IMR-90 (cell line): ENCODE results near the gene KIF22. TPM values are rescaled to one million over a fixed set of nuclear protein-coding genes. Genes with fewer than 3 reads are reported as not detected.

Experiments
- ATAC-seq: fragments of 200-7000 bp; cut with Tn5 transposase; 2 replicates; pipeline ENCODE4 v1.9.1; 2020; ENCODE audit warnings: low read depth, mild to moderate bottlenecking, moderate library complexity
- BruUV-seq: library from RNA; stranded (reverse); fragments of 400-500 nt; replicated peaks from 2 replicates; lab custom pipeline; 2021; lab: Mats Ljungman, UMichigan
- CTCF ChIA-PET: fragments of 300-600 bp; formaldehyde crosslinking; extraction: SDS; loops from one replicate; lab custom pipeline; 2021; ENCODE audit warnings: antibody characterized with exemption; lab: Yijun Ruan, JAX
- POLR2A ChIA-PET: fragments of 300-600 bp; sonication (Branson Sonifier 250); formaldehyde crosslinking; loops from one replicate; lab custom pipeline; 2022; ENCODE audit warnings: antibody characterized with exemption; ENCODE audit not compliant: unreplicated experiment; lab: Charles Lee
- DNase-seq: peaks from one replicate; pipeline ENCODE4 v3.0.0; 2013
- H2AFZ ChIP-seq: replicated peaks from 2 replicates; pipeline ENCODE3; 2013; ENCODE audit warnings: low read length, mild to moderate bottlenecking; ENCODE audit not compliant: poor library complexity
- H2AK5ac ChIP-seq: 2 replicates; pipeline ENCODE4 v1.6.1; 2013; ENCODE audit warnings: low read depth, low read length, inconsistent platforms
- H2AK9ac ChIP-seq: replicated peaks from 2 replicates; pipeline ENCODE3; 2013; ENCODE audit warnings: mild to moderate bottlenecking, low read depth, low read length, moderate library complexity; ENCODE audit not compliant: poor library complexity
- H2BK120ac ChIP-seq: 2 replicates; pipeline ENCODE4 v1.6.1; 2013; ENCODE audit warnings: low read depth, low read length, inconsistent platforms
- H2BK15ac ChIP-seq: 3 replicates; pipeline ENCODE4 v1.6.1; 2013; ENCODE audit warnings: low read depth, low read length, inconsistent platforms
- H2BK20ac ChIP-seq: 2 replicates; pipeline ENCODE4 v1.6.1; 2013; ENCODE audit warnings: low read depth, mild to moderate bottlenecking, inconsistent platforms, low read length, moderate library complexity
- H2BK5ac ChIP-seq: 2 replicates; pipeline ENCODE4 v1.6.1; 2013; ENCODE audit warnings: mild to moderate bottlenecking, low read depth, low read length, inconsistent platforms; ENCODE audit not compliant: poor library complexity, severe bottlenecking
- H3K14ac ChIP-seq: replicated peaks from 2 replicates; pipeline ENCODE4 v1.6.1; 2013; ENCODE audit warnings: low read depth, low read length, inconsistent platforms
- H3K18ac ChIP-seq: 2 replicates; pipeline ENCODE4 v1.6.1; 2013; ENCODE audit warnings: low read depth, low read length, control low read depth
- H3K23ac ChIP-seq: 2 replicates; pipeline ENCODE4 v1.6.1; 2013; ENCODE audit warnings: low read depth, low read length, inconsistent platforms
- H3K27ac ChIP-seq: 2 replicates; pipeline ENCODE4 v1.5.1; 2013; ENCODE audit warnings: mild to moderate bottlenecking, control low read depth, low read length; ENCODE audit not compliant: insufficient read depth
- H3K27me3 ChIP-seq: 2 replicates; pipeline ENCODE4 v1.6.1; 2013; ENCODE audit warnings: low read length; ENCODE audit not compliant: control insufficient read depth, insufficient read depth
- H3K36me3 ChIP-seq: 2 replicates; pipeline ENCODE4 v1.6.1; 2013; ENCODE audit warnings: low read length, mixed read lengths; ENCODE audit not compliant: control insufficient read depth, insufficient read depth
- H3K4ac ChIP-seq: 2 replicates; pipeline ENCODE4 v1.6.1; 2013; ENCODE audit warnings: low read depth, low read length, inconsistent platforms
- H3K4me1 ChIP-seq: 2 replicates; pipeline ENCODE4 v1.6.1; 2013; ENCODE audit warnings: low read length, mixed read lengths; ENCODE audit not compliant: control insufficient read depth, insufficient read depth
- H3K4me2 ChIP-seq: 2 replicates; pipeline ENCODE4 v1.6.1; 2013; ENCODE audit warnings: low read depth, mild to moderate bottlenecking, control low read depth, low read length, moderate library complexity
- H3K4me3 ChIP-seq: 2 replicates; pipeline ENCODE4 v1.5.1; 2013; ENCODE audit warnings: low read depth, mild to moderate bottlenecking, control low read depth, low read length, moderate library complexity; ENCODE audit not compliant: insufficient read depth
- H3K56ac ChIP-seq: 2 replicates; pipeline ENCODE4 v1.6.1; 2013; ENCODE audit warnings: low read length, inconsistent platforms; ENCODE audit not compliant: insufficient read depth; ENCODE audit errors: extremely low read depth
- H3K79me1 ChIP-seq, 2 experiments: 2 replicates each; pipeline ENCODE4 v1.6.1; 2013; ENCODE audit warnings: low read length in 2 of 2, inconsistent platforms in 1 of 2, low read depth in 1 of 2
- H3K9ac ChIP-seq: 2 replicates; pipeline ENCODE4 v1.6.1; 2013; ENCODE audit warnings: low read depth, low read length, control low read depth
- H3K9me1 ChIP-seq: 2 replicates; pipeline ENCODE4 v1.6.1; 2013; ENCODE audit warnings: low read length, inconsistent platforms; ENCODE audit not compliant: insufficient read depth
- H3K9me3 ChIP-seq: 2 replicates; pipeline ENCODE4 v1.6.1; 2013; ENCODE audit warnings: low read length; ENCODE audit not compliant: control insufficient read depth, insufficient read depth
- H4K20me1 ChIP-seq: 2 replicates; pipeline ENCODE4 v1.6.1; 2013; ENCODE audit warnings: low read length, inconsistent platforms; ENCODE audit not compliant: insufficient read depth
- H4K5ac ChIP-seq: 2 replicates; pipeline ENCODE4 v1.6.1; 2013; ENCODE audit warnings: mild to moderate bottlenecking, low read depth, low read length, control low read depth
- H4K8ac ChIP-seq, 2 experiments: 2 replicates each; pipeline ENCODE4 v1.6.1; 2013; ENCODE audit warnings: low read depth in 2 of 2, low read length in 2 of 2, control low read depth in 1 of 2, inconsistent platforms in 1 of 2
- H4K91ac ChIP-seq: 2 replicates; pipeline ENCODE4 v1.6.1; 2013; ENCODE audit warnings: low read depth, low read length, inconsistent platforms; ENCODE audit not compliant: insufficient read depth
- FOS ChIP-seq: fragments of 150-350 bp; IDR thresholded peaks from 2 replicates; pipeline ENCODE4 v1.6.1; 2016; ENCODE audit warnings: low read depth, low read length
- MAZ ChIP-seq: IDR thresholded peaks from 2 replicates; pipeline ENCODE4 v1.6.1; 2012; ENCODE audit warnings: low read depth, mild to moderate bottlenecking, low read length, improper control_type of control experiment, moderate library complexity, borderline replicate concordance
- WGBS, 2 experiments: methylation state at CpG; one replicate each; pipeline versions ENCODE4 v1.1.5 to v1.1.7; 2013; ENCODE audit warnings: missing lambda C conversion rate in 2 of 2; ENCODE audit not compliant: insufficient read length in 1 of 2; ENCODE audit errors: extremely low coverage in 2 of 2; 5-methylcytosine and 5-hydroxymethylcytosine counted together
- dilution Hi-C: fragments of 300-500 bp; cut with HindIII; formaldehyde crosslinking; loops from one replicate; pipeline ENCODE4 v1.14.3; 2018; ENCODE audit warnings: low sequenced_read_pairs; ENCODE audit not compliant: unreplicated experiment
- in situ Hi-C: fragments of 300-500 bp; cut with MboI; formaldehyde crosslinking; loops from 3 replicates; pipeline ENCODE4 v1.14.3; 2019; ENCODE audit warnings: low sequenced_read_pairs, inconsistent platforms, mixed read lengths
- intact Hi-C: fragments of 100-400 bp; cut with micrococcal nuclease; formaldehyde crosslinking; loops from 2 replicates; pipeline ENCODE4 v1.10.0; 2022
- polyA plus RNA-seq, 3 experiments: library from polyadenylated mRNA; depleted of rRNA; stranded (reverse); fragments of >200 nt; gene quantifications; 2 replicates each; pipeline ENCODE4 v1.2.3, GENCODE V29; 2012; ENCODE audit warnings: low replicate concordance in 1 of 3
- total RNA-seq: library from RNA; depleted of rRNA; stranded (reverse); fragments of >200 nt; gene quantifications from 2 replicates; pipeline ENCODE4 v1.2.3, GENCODE V29; 2012

The KIF22 gene
- total and polyA plus RNA-seq, 2 of the 4 experiments (the other 2 are of a cell fraction) = 43.0 to 65.1 TPM

- Histone ChIP-seq H3K27ac (peak within 1 kb of the TSS; percentile 96), H3K18ac (peak within 1 kb of the TSS; percentile 40; the same call in 1 of the 2 replicates), H3K23ac (peak within 1 kb of the TSS; percentile 96; the same call in 1 of the 2 replicates), H3K9me3 (no peaks in the 10 kb centered on the region), H3K79me1 (peaks cover 4 to 35% of the 10 kb centered on the region in 2 experiments; a peak in 3 of 4 replicates), H3K4ac (peak within 1 kb of the TSS; percentile 91), H3K56ac (peak within 1 kb of the TSS; percentile 73), H4K5ac (peak within 1 kb of the TSS; percentile 74), H2BK120ac (peak within 1 kb of the TSS; percentile 75), H4K8ac (peak within 1 kb of the TSS; percentile 82 to 97; a peak in 2 of 4 replicates), H3K14ac (peak within 1 kb of the TSS; percentile 79), H3K4me1 (peaks cover 20% of the 10 kb centered on the region), H2BK15ac (no peak within 1 kb of the TSS; the same call in 2 of the 3 replicates), H3K9ac (peak within 1 kb of the TSS; percentile 86), H3K9me1 (0 out of 2 replicates have a peak, but pooled peaks cover 3% of the 10 kb centered on the region), H3K4me2 (peak within 1 kb of the TSS; percentile 71), H3K36me3 (peaks cover 21% of the 10 kb centered on the region), H2AFZ (peak within 1 kb of the TSS; percentile 89), H2BK5ac (peak within 1 kb of the TSS; percentile 96), H2AK9ac (peak within 1 kb of the TSS; percentile 99), H4K91ac (peak within 1 kb of the TSS; percentile 88), H4K20me1 (peaks cover 24% of the 10 kb centered on the region), H3K27me3 (no peaks in the 10 kb centered on the region), H2AK5ac (peak within 1 kb of the TSS; percentile 89), H3K4me3 (peak within 1 kb of the TSS; percentile 79), H2BK20ac (no peak within 1 kb of the TSS)
- in situ Hi-C loops (no loop called here), intact Hi-C loops (no loop called here), dilution Hi-C loops (no loop called here)
- BruUV-seq = no TSS peak
- no peak for TF ChIP-seq FOS
- peak; percentile 87; the same call in 1 of the 2 replicates for TF ChIP-seq MAZ
- DNase-seq (peak; percentile 91), ATAC-seq (peak; percentile 21)
- POLR2A ChIA-PET = interaction anchor here (1.1 kb wide), 1 partner anchor 9 kb away, joined by 5 read pairs; no protein-coding TSS in a partner anchor
- CTCF ChIA-PET = no interaction called here
- WGBS, 2 experiments = no CpG with 5 or more reads among the region's 67 CpGs
Observed at GRCh38 chr16:29806099-29806579, 15.6 kb downstream of the KIF22 start, which contains the start of gene MAZ. Gene MAZ (plus strand): TSS chr16:29806529. CDS start chr16:29806702, 173 bp downstream.
